H7 (cell line): ENCODE results near the gene ENOX2. TPM values are rescaled to one million over a fixed set of nuclear protein-coding genes. Genes with fewer than 3 reads are reported as not detected.

ENCODE experiments used
- DNase-seq: peaks from one replicate; pipeline ENCODE4 v3.0.0; 2012
- H3K27me3 ChIP-seq: 2 replicates; pipeline ENCODE4 v1.6.0; 2011; ENCODE audit warnings: mild to moderate bottlenecking, low read length; ENCODE audit not compliant: control insufficient read depth, insufficient read depth
- H3K36me3 ChIP-seq: replicated peaks from 2 replicates; pipeline ENCODE4 v1.5.1; 2011; ENCODE audit warnings: low read length; ENCODE audit not compliant: control insufficient read depth, insufficient read depth
- H3K4me3 ChIP-seq: 2 replicates; pipeline ENCODE4 v1.5.1; 2011; ENCODE audit warnings: low read depth, mild to moderate bottlenecking, control low read depth, low read length, moderate library complexity; ENCODE audit not compliant: insufficient read depth
- total RNA-seq: library from RNA; depleted of rRNA; stranded (reverse); fragments of >200 nt; shearing (Covaris generic); gene quantifications from 2 replicates; pipeline ENCODE4 v1.2.3, GENCODE V29; 2014; rRNA removed

ENOX2 gene
- total RNA-seq, 1 experiment from 2014 or later, result 17.5 TPM

DNA sequence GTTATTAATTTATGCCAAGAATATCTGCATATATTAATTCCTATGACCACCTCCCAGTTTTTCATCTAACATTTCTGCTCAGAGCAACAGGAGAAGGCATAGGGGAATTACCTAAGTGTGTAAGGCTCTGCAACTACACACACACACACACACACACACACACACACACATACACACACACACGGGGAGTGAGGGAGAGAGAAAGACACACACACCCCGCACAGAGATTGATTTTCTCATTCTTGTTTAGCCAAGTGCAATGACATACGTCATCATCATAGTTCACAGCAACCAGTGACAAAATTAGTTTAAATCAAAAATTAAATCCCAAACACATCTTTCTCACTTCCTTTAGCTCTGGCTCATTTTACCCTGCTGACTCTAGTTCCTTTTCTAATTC, 298.1 kb downstream of the ENOX2 start:
- no peak for DNase-seq
- H3K27me3 ChIP-seq, result no peaks in the 10 kb centered on the region
- no peaks in the 10 kb centered on the region for H3K36me3 ChIP-seq

DNA sequence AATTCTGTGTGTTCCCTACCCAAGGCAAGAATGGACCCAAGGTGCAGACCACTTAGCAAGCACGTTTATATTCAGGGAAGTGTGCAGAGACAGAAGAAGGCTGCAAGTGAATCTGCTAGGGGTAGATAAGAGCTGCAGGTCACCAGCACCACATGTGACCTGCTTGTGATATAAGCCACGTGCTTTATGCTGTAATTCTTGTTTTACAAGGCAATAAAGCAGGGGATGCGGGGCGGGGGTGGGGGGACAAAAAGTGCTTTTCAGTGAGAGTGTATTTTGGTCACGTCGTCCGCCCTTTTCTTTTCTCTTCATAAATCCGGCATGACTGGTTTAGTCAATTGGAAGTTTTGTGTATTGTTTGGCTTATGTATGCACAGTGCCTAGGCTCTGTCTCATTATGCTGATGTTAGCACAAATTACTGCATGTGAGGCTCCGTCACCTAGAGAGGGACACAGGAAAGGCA, 308.5 kb downstream of the ENOX2 start:
- DNase-seq, result no peak
- no peaks in the 10 kb centered on the region for H3K36me3 ChIP-seq

More for the DNA sequence above, 298.1 kb downstream of the ENOX2 start:
- no peak overlapping the region for H3K4me3 ChIP-seq

DNA sequence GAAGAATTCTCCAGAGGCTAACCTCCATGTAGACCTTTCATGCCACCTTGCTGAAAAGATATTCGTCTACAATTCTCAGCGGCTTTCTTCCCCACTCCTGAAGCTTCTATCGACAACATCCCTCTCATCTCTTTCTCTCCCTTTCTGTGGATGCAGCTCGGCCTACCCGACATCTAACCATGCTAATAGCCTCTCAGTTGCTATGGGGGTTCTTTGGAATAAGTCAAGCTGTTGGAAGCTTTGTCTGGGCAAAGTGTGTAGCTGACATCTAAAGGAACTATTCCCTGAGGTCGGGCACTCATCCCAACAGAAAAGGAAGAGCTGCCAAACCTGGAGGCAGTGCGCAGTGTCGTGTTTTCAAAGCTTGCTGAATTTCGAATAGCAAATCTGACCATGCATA, 309.1 kb downstream of the ENOX2 start:
- no peak for DNase-seq
- H3K36me3 ChIP-seq, result no peaks in the 10 kb centered on the region
- no peak overlapping the region for H3K4me3 ChIP-seq
- H3K27me3 ChIP-seq, result no peaks in the 10 kb centered on the region; the same call in 1 of the 2 replicates

More for the DNA sequence above, 308.5 kb downstream of the ENOX2 start:
- no peaks in the 10 kb centered on the region; the same call in 1 of the 2 replicates for H3K27me3 ChIP-seq
- no peak overlapping the region for H3K4me3 ChIP-seq

DNA sequence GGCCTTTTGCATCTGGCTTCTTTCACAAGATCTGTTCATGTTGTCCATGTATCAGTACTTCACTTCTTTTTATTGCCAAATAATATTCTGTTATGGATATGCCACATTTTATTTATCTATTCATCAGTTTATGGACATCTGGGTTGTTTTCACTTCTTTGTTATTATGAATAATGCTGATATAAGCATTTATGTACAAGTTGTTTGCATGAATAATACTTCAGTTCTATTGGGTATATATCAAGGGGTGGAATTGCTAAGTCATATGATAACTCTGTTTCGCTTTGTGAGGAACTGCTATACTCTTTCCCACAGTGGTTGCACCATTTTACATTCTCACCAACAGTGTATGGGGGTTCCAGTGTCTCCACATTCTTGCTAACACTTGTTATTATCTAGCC, 310.8 kb downstream of the ENOX2 start:
- H3K4me3 ChIP-seq, result no peak overlapping the region
- H3K27me3 ChIP-seq, result no peaks in the 10 kb centered on the region; the same call in 1 of the 2 replicates
- DNase-seq, result no peak
- H3K36me3 ChIP-seq, result no peaks in the 10 kb centered on the region

DNA sequence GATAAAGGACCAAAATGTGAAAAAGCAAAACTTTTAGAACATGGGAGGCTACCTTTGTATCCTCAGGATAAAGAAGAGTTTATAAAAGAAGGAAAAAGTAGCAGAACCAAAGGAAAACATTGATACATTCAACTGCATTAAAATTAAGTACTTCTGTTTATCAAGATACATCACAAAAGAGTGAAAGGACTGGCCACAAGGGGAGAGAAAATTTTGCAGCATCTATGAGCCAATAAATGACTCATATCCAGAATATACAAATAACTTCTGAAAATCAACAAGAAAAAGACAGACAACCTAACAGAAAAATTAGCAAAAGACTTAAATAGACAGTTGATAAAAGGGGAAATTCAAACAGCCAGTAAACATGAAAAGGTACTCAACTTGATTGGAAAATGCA, 324.1 kb downstream of the ENOX2 start:
- H3K27me3 ChIP-seq, result no peaks in the 10 kb centered on the region
- no peak overlapping the region for H3K4me3 ChIP-seq
- no peaks in the 10 kb centered on the region for H3K36me3 ChIP-seq
- DNase-seq, result no peak

DNA sequence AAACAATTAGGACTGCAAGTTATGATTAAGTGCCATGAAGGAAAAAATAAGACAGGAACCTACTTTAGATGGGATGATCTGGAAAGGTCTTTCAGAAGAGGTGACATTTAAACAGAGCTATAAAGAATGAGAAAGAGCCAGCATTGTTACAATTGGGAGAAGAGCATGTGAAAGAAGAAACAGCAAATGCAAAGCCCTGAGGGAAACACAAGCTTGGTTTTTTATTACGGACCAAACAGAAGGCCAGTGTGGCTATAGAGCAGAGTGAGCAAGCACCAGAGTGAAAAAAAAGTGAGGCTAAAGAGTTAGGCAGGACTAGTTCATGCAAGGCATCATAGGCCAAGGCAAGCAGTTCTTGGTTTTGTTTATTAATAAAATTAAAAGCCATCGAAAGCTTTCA, 325.6 kb downstream of the ENOX2 start:
- DNase-seq, result no peak
- Histone ChIP-seq H3K4me3 (no peak overlapping the region), H3K27me3 (no peaks in the 10 kb centered on the region), H3K36me3 (no peaks in the 10 kb centered on the region)

DNA sequence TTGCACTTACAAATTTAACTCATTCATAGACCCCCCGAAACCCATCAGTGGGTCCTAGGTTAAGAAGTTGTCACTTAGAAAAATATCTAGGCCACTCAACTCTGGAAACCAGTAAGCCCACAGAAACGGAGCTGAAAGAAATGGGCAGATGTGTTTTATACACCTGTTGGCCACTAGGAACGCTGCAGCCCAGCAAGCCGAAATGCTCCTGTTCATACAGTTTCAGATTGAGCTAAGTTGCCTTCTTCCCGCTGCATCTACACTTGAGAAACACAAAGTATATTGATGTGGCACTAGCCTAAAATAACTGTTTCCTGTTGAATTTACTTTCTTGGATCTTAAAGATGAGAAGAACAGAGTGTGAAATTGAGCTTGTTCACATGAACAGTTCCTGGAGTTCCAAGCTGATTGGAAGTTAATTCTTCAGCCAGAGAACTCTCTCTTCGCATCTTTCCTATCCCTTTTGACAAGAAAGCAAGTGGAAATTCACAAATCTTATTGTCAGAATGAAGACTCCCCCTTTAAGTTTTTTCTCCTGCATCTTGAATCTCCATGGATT, 327.1 kb downstream of the ENOX2 start:
- no peak overlapping the region for H3K4me3 ChIP-seq
- DNase-seq, result peak; percentile 56
- H3K36me3 ChIP-seq, result no peaks in the 10 kb centered on the region

More for the DNA sequence above, 327.1 kb downstream of the ENOX2 start:
- no peaks in the 10 kb centered on the region for H3K27me3 ChIP-seq

Other genes with a start within 250 kb of the ENOX2 start
- gene ARHGAP36, start 155.1 kb upstream of the ENOX2 start, total RNA-seq, result 0.28 and 0.30 TPM in 2 replicates